ENCODE data around the gene UBE3B.

Gene UBE3B

DNA sequence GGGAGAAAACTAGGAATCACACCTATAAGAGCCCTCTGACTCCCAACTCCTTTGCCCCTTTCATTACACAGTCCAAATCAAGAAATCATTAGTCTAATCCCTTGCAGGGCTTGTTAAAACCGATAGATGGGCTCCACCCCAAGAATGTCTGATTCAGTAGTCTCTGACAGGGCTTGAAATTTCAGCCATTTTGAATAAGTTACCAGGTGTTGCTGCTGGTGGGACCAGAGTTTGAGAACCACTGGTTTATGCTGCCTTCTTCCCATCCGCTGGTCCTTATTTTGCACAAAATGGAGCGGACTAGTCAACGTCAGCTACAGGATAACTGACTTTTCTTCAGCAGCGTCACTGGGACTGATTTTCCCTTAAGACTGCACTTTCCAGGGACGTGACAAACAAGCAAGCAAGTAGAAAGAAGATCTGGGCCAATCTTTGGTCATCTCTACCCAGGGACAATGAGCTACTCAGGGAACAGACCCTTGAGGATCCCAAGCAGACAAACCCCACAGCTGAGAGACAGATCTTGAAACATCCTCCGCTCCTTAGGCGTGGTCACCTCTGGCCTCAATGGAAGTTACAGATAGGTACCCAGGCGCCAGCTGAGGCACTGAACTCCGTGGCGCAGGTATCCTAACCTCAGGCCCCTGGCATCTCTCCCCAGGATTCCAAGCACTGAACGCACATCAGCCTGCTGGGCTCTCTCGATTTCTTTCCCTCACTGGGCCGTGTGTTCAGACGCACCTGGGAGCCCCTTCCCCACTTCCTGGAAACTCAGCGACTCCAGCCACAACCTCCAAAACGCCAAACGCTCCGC, 1.2 kb upstream of the UBE3B start:
- H3K36me3 ChIP-seq (ENCODE audit: control insufficient read depth, low read length), result no peaks in the 10 kb centered on the region; the same call in 1 of the 2 replicates
- TF ChIP-seq CTCF (IDR thresholded peaks at IDR 0.05; ENCODE audit: low read depth, low read length, poor library complexity, severe bottlenecking), result no peak
- no peak for TF ChIP-seq EZH2phosphoT487 (IDR thresholded peaks at IDR 0.05; ENCODE audit: borderline replicate concordance, low read length)
- 0 out of 2 replicates have a peak, but pooled peaks cover 3% of the 10 kb centered on the region for H3F3A ChIP-seq (ENCODE audit: control insufficient read depth, insufficient read depth)
- H3K9me3 ChIP-seq (ENCODE audit: control insufficient read depth, insufficient read depth, low read length), result no peaks in the 10 kb centered on the region
- peak overlapping the region; percentile 82 for H3K4me2 ChIP-seq (ENCODE audit: low read length)
- H3K27ac ChIP-seq (ENCODE audit: low read depth, low read length), result no peak overlapping the region
- H3K4me1 ChIP-seq (ENCODE audit: control insufficient read depth, low read length), result peaks cover 22% of the 10 kb centered on the region
- H3K79me2 ChIP-seq (ENCODE audit: control insufficient read depth, low read length), result peaks cover 86% of the 10 kb centered on the region
- no peaks in the 10 kb centered on the region for H3K9me2 ChIP-seq (replicated peaks; ENCODE audit: control insufficient read depth, low read length)
- peaks cover 3% of the 10 kb centered on the region; the same call in 1 of the 2 replicates for H4K20me1 ChIP-seq (ENCODE audit: control insufficient read depth, insufficient read depth, low read depth, low read length)
- H3K27me3 ChIP-seq (ENCODE audit: control insufficient read depth, low read length), result no peaks in the 10 kb centered on the region
- peak overlapping the region; percentile 98 for H3K4me3 ChIP-seq (ENCODE audit: low read length)

DNA sequence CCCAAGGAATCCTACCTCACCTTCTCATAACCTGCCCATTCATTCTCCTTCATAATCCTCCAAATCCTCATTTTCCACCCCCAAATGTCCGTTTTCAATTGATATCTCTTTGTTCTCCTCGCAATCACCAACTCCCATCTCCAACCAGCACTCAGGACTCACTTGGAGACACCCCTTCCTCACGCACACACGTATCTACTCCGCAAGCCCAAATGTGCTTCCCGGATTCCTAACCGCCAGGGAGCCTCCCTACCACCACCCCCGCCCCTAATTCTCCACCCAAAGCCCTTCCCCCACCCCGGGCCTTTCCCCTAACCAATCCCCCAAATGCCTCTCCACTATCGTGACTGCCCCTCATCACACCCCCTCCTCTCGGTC, 638 bp upstream of the UBE3B start:
- Histone ChIP-seq H3F3A (ENCODE audit: control insufficient read depth, insufficient read depth) (0 out of 2 replicates have a peak, but pooled peaks cover 3% of the 10 kb centered on the region), H4K20me1 (ENCODE audit: control insufficient read depth, insufficient read depth, low read depth, low read length) (peaks cover 3% of the 10 kb centered on the region; the same call in 1 of the 2 replicates), H3K36me3 (ENCODE audit: control insufficient read depth, low read length) (no peaks in the 10 kb centered on the region; the same call in 1 of the 2 replicates), H3K79me2 (ENCODE audit: control insufficient read depth, low read length) (peaks cover 80% of the 10 kb centered on the region), H3K4me1 (ENCODE audit: control insufficient read depth, low read length) (peaks cover 22% of the 10 kb centered on the region), H3K4me2 (ENCODE audit: low read length) (peak overlapping the region; percentile 82), H3K27ac (ENCODE audit: low read depth, low read length) (peak overlapping the region; percentile 66; the same call in 1 of the 2 replicates), H3K9me3 (ENCODE audit: control insufficient read depth, insufficient read depth, low read length) (no peaks in the 10 kb centered on the region), H3K27me3 (ENCODE audit: control insufficient read depth, low read length) (no peaks in the 10 kb centered on the region), H3K9me2 (replicated peaks; ENCODE audit: control insufficient read depth, low read length) (no peaks in the 10 kb centered on the region), H3K4me3 (ENCODE audit: low read length) (peak overlapping the region; percentile 98)
- TF ChIP-seq CTCF (IDR thresholded peaks at IDR 0.05; ENCODE audit: low read depth, low read length, poor library complexity, severe bottlenecking) (no peak), EZH2phosphoT487 (IDR thresholded peaks at IDR 0.05; ENCODE audit: borderline replicate concordance, low read length) (no peak)

DNA sequence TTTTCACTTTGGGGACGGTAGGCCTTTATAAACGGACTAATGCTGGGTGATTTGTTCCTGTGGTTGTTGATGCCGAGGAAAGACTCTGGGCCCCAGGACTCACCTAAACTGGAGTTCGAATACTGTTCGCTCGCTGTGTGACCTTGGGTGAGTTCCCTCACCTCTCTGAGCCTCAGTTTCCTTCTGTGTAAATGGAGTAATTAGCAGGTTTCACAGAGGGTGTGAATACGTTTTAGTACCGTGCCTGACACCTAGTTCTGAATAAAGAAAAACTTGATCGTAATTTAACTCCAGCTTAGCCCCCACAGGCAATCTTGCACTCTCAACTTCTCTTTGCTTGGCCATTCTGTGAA, 505 bp downstream of the UBE3B start:
- no peaks in the 10 kb centered on the region for H3K9me3 ChIP-seq (ENCODE audit: control insufficient read depth, insufficient read depth, low read length)
- TF ChIP-seq CTCF (IDR thresholded peaks at IDR 0.05; ENCODE audit: low read depth, low read length, poor library complexity, severe bottlenecking) (no peak), EZH2phosphoT487 (IDR thresholded peaks at IDR 0.05; ENCODE audit: borderline replicate concordance, low read length) (no peak)
- peaks cover 3% of the 10 kb centered on the region; the same call in 1 of the 2 replicates for H4K20me1 ChIP-seq (ENCODE audit: control insufficient read depth, insufficient read depth, low read depth, low read length)
- H3F3A ChIP-seq (ENCODE audit: control insufficient read depth, insufficient read depth), result 0 out of 2 replicates have a peak, but pooled peaks cover 3% of the 10 kb centered on the region
- H3K4me1 ChIP-seq (ENCODE audit: control insufficient read depth, low read length), result peaks cover 22% of the 10 kb centered on the region
- H3K27ac ChIP-seq (ENCODE audit: low read depth, low read length), result no peak overlapping the region
- peak overlapping the region; percentile 98 for H3K4me3 ChIP-seq (ENCODE audit: low read length)
- peak overlapping the region; percentile 82 for H3K4me2 ChIP-seq (ENCODE audit: low read length)
- peaks cover 71% of the 10 kb centered on the region for H3K79me2 ChIP-seq (ENCODE audit: control insufficient read depth, low read length)
- H3K36me3 ChIP-seq (ENCODE audit: control insufficient read depth, low read length), result no peaks in the 10 kb centered on the region; the same call in 1 of the 2 replicates
- H3K27me3 ChIP-seq (ENCODE audit: control insufficient read depth, low read length), result no peaks in the 10 kb centered on the region
- no peaks in the 10 kb centered on the region for H3K9me2 ChIP-seq (replicated peaks; ENCODE audit: control insufficient read depth, low read length)

Measured in DOHH2 (cell line).